GM18526 (cell line): ENCODE measurements around the gene TLN1.

ENCODE experiments used
- POLR2A ChIP-seq: IDR thresholded peaks from 3 replicates; pipeline ENCODE4 v1.6.1; 2011; ENCODE audit not compliant: insufficient read length; ENCODE audit errors: extremely low read depth

Gene TLN1

DNA sequence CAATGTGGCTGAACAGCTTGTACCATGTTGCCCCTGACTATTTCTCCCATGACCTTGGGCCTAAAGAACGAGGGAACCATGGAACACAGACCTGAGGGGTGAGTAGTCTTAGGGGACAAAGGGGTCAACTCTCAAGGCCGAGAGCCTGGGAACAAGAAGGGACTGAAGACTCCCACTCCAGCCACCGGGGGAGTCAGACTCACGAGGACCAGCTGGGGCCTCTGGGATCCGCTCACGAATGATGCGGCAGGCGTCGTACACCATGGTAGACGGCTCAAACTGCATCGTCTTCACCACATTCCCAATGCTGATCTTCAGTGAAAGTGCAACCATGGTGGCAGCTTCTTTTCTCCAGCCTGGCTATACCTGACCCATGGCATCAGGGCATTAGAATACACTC, 6.6 kb downstream of the TLN1 start:
- no peak for TF ChIP-seq POLR2A

DNA sequence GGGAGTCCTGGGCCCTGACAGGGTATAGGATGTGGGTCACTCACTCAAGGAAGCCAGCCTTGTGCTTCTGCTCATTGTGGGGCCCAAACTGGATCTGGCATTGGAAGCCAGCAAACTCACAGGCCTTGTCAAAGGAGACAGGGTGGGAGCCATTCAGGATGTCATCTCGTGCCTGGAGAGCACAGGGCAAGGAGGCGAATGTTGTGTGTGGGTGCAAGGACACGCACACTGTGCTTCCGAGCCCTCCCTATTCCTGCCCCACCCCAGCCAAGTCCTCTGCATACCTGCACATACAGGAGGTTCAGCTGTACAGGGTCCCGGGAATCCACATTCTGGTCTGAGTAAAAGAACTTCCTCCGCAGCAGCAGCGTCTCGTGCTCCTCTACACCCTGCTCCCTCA, 8.1 kb downstream of the TLN1 start:
- no peak for TF ChIP-seq POLR2A

DNA sequence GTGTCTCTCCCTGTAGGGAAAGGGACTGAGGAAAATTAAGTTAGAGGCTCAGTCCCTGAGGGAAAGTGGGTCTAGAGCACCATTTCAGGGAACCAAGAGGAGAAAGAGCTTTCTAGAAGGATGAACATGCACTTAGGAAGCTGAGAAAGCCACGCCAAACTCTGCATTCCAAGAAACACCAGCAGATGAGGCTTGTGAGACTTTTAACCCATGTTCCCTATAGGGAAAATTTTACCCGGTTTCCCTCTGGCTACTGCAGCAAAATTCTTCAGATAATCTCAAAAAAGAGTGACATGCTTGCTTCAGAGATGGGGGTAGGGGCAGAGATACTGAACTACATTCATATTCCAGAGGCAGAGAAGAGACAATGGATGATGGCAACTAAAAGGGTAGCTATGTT, 8.6 kb downstream of the TLN1 start:
- no peak for TF ChIP-seq POLR2A

GRCh38 chr9:35719546-35719945, 12.4 kb downstream of the TLN1 start:
- no peak for TF ChIP-seq POLR2A

- no peak for TF ChIP-seq POLR2A
Observed at GRCh38 chr9:35718721-35719511, 13.1 kb downstream of the TLN1 start.

- TF ChIP-seq POLR2A = no peak
Observed at GRCh38 chr9:35717132-35717870, 14.7 kb downstream of the TLN1 start.

DNA sequence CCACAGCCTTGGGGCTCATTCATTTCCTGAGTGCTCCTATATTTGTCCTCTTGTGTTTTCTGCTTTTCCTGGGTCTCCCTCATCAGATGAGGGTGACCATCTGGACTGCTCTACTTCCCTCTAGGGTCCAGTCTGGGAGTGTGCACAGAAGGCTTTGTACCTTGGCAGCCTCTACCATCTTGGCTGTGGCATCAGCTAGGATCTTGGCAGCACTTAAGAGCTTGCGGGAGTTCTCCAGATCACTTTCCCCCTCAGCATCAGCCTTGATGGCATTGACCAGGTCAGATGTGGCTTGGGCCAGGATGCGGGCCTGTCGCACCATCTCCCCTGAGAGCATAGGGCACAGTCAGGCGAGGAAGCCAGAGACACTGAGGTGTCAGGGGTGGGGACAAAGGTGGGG, 15.8 kb downstream of the TLN1 start:
- no peak for TF ChIP-seq POLR2A

GRCh38 chr9:35714579-35715252, 17.3 kb downstream of the TLN1 start:
- no peak for TF ChIP-seq POLR2A

- no peak for TF ChIP-seq POLR2A
Observed at GRCh38 chr9:35714123-35714522, 17.9 kb downstream of the TLN1 start.

- no peak for TF ChIP-seq POLR2A
Observed at GRCh38 chr9:35713578-35713977, 18.4 kb downstream of the TLN1 start.

DNA sequence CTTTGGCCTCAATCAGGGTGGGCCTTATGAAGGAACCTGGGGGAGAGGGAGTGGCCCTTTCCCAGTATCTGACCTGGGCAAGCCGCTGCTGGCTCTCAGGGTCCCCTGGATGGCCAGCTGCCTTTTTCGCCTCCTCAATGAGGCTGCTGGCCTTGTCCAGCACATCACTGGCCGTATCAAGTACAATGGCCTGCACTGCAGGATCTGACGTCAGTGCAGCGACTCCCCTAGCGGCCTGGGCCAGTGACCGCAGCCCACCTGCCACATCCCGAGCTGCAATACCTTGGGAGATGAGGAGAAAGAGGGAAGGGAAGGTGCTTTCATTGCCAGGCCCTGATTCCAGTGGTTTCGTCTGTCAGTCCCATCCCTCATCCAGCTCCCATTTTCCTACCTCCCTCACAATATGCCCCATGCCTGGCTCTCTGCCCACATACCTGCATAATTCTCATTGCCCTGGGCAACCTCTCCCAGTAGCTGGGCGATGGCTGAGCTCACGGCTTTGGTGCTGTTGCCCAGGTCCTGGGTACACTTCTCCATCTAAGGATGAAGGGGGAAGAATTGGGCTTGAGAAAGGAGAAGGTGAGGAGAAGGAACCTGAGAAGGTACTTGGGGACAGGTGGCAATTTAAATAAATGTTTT, 19.1 kb downstream of the TLN1 start:
- no peak for TF ChIP-seq POLR2A

DNA sequence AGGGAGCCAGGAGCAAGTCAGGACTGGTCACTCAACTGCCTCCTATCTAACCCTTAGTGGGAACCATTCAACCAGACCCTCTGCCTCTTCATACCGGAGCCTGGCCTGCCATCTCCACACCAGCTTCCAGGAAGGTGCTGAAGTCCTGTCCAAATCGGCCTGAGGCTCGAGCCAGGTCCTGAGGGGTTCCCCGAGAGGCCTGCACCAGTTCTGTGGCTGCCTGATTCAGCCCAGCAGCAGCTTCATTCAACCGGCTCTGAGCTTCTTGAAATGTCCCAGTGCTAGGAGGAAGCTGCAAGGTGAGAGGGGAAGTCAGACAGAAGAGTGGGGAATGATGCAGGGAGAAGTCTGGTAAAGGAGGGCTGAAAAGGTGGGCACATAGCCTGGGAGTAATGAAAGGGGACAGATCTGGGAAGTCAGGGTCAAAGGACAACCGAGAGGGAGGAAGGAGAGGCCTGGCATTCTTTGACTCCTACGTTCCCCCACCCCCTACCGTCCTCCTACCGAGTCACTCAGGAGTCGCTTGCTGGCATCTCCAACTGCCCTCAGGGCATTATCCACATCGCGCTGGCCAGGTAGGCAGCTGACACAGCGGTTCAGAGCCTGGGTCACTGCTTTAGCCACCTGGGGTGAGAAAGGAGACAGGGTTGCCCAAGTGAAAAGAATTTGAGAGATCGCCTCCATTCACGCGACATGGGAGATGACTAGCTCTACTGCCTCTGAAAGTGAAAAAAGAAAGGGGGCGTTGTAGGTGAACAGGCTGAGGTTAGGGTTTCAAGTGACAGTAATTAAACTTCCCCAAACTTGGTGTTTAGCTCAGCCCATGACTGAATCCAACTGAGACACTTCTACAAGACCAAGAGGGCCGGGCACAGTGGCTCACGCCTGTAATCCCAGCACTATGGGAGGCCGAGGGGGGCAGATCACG, 20.2 kb downstream of the TLN1 start:
- no peak for TF ChIP-seq POLR2A

DNA sequence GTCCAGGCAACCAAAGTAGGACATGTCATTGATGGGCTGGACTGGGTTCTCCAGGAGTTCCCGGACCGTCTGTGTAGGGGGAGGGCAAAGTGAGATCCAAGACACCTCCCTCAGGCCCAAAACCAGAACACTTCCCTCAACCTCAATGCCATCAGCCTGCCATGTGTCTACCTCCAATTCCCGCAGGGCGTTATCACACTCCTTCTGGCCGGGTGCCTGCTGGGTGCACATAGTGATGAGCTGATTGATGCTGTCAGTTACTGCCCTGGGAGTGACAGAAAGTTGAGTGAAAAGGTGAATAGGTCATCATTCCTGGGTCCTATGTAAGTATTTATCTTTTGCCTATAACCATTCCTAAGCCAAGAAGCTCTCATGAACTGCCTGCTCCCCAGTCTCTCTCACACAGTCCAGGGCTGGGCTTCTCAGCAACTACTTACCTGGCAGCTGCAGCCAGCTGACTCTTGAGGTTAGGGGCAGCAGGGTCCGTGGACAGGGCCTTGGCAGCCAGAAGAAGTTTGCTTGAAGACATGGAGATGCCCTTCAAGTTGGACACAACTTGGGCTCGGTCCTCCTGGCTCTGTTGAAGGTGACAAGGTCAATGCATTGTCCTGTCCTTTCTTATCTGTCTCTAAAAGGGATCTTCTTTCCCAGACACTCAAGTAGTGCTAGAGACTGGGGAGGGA, 21.0 kb downstream of the TLN1 start:
- no peak for TF ChIP-seq POLR2A

DNA sequence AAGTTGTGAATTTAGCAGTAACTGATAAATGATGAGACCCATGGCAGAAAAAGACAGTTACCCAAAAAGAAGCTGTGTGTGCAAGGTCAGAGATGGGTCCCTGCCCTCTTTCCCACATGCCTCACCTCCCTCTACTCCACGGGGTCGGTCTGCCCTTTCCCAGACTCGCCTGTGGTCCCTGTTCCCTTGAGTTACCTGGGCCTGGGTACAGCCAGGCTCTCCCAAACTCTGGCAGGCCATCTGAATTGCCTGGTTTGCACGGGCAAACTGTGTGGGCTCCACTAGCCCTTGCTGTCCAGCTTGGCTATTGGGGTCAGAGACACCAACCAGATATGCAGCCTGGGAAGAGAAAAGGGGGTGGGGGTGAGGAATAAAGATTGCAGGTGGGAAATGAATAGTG, 23.8 kb downstream of the TLN1 start:
- TF ChIP-seq POLR2A = no peak

DNA sequence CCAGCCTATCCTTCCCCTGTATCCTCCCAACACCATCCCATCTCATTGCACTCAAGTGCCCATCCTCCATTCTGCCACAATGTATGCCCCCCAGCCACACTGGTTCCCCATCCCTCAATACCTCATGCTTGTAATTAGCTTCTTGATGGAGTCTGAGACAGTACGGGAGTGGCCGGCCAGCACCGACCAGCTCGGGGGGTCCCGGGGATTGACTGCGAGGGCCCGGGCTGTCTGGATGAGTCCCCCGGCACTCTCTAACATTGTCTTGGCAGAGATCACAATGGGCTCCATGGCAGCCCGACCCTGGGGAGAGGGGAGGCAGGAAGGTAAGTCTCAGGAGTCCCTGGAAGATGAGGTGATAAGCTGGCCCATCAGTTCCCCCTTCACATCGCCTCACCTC, 25.0 kb downstream of the TLN1 start:
- no peak for TF ChIP-seq POLR2A
